Astrocyte (in vitro differentiated cells and primary cell): Measurements from ENCODE around the gene TRPC6. TPM values are rescaled to one million over a fixed set of nuclear protein-coding genes. Genes with fewer than 3 reads are reported as not detected.

Source experiments
- DNase-seq: peaks from one replicate; pipeline ENCODE4 v3.0.0-alpha.2; 2010; ENCODE audit warnings: low read depth
- FAIRE-seq: peaks from 2 replicates; lab custom pipeline; 2011; peaks lifted over from hg19 to GRCh38; lab: Jason Lieb, UNC
- H2AFZ ChIP-seq: 2 replicates; pipeline ENCODE4 v1.6.0; 2012; ENCODE audit warnings: low read depth, low read length, inconsistent platforms
- H3K27ac ChIP-seq: 2 replicates; pipeline ENCODE4 v1.5.1; 2011; ENCODE audit warnings: low read depth, low read length, inconsistent platforms
- H3K27me3 ChIP-seq: 2 replicates; pipeline ENCODE4 v1.6.0; 2011; ENCODE audit warnings: low read length, inconsistent platforms; ENCODE audit not compliant: insufficient read depth
- H3K36me3 ChIP-seq: 2 replicates; pipeline ENCODE4 v1.5.1; 2011; ENCODE audit warnings: low read length, inconsistent platforms; ENCODE audit not compliant: insufficient read depth
- H3K4me1 ChIP-seq: 2 replicates; pipeline ENCODE4 v1.5.1; 2011; ENCODE audit warnings: low read length, inconsistent platforms; ENCODE audit not compliant: insufficient read depth
- H3K4me2 ChIP-seq: 2 replicates; pipeline ENCODE4 v1.6.0; 2012; ENCODE audit warnings: low read length, inconsistent platforms
- H3K4me3 ChIP-seq: 2 replicates; pipeline ENCODE4 v1.5.1; 2011; ENCODE audit warnings: low read depth, mild to moderate bottlenecking, low read length, inconsistent platforms; ENCODE audit not compliant: insufficient read depth
- H3K79me2 ChIP-seq: 2 replicates; pipeline ENCODE4 v1.6.0; 2012; ENCODE audit warnings: mild to moderate bottlenecking, low read length, inconsistent platforms; ENCODE audit not compliant: insufficient read depth
- H3K9ac ChIP-seq: 2 replicates; pipeline ENCODE4 v1.6.0; 2012; ENCODE audit warnings: mild to moderate bottlenecking, low read length, inconsistent platforms
- H3K9me3 ChIP-seq: 2 replicates; pipeline ENCODE4 v1.5.1; 2012; ENCODE audit warnings: low read depth, mild to moderate bottlenecking, low read length, inconsistent platforms; ENCODE audit not compliant: insufficient read depth
- H4K20me1 ChIP-seq: 2 replicates; pipeline ENCODE4 v1.6.0; 2012; ENCODE audit warnings: low read length, inconsistent platforms; ENCODE audit not compliant: insufficient read depth
- H3K27ac Mint-ChIP-seq: one replicate; pipeline ENCODE4 v1.8.0; 2021; ENCODE audit warnings: mild to moderate bottlenecking, mixed read lengths; ENCODE audit not compliant: unreplicated experiment
- H3K27me3 Mint-ChIP-seq: one replicate; pipeline ENCODE4 v1.8.0; 2021; ENCODE audit warnings: low read depth, mixed read lengths; ENCODE audit not compliant: unreplicated experiment
- H3K36me3 Mint-ChIP-seq: one replicate; pipeline ENCODE4 v1.8.0; 2021; ENCODE audit warnings: low read depth, mixed read lengths; ENCODE audit not compliant: unreplicated experiment
- H3K4me1 Mint-ChIP-seq: one replicate; pipeline ENCODE4 v1.8.0; 2021; ENCODE audit warnings: low read depth, mixed read lengths; ENCODE audit not compliant: unreplicated experiment
- H3K4me3 Mint-ChIP-seq: one replicate; pipeline ENCODE4 v1.8.0; 2021; ENCODE audit warnings: mild to moderate bottlenecking, moderate library complexity, mixed read lengths; ENCODE audit not compliant: unreplicated experiment
- H3K9me3 Mint-ChIP-seq: one replicate; pipeline ENCODE4 v1.8.0; 2021; ENCODE audit warnings: mild to moderate bottlenecking, mixed read lengths; ENCODE audit not compliant: unreplicated experiment
- EZH2 ChIP-seq: IDR thresholded peaks from 2 replicates; pipeline ENCODE4 v1.6.1; 2012; ENCODE audit warnings: mild to moderate bottlenecking, low read length, inconsistent platforms; ENCODE audit not compliant: insufficient read depth
- total RNA-seq: library from RNA; stranded (reverse); gene quantifications from 2 replicates; pipeline ENCODE4 v1.2.1, GENCODE V29; 2021
- TF ChIP-seq, protein P1 (sequence below): IDR thresholded peaks from 2 replicates; pipeline ENCODE4 v1.5.1; 2011; ENCODE audit warnings: low read depth, mild to moderate bottlenecking, inconsistent platforms, low read length, moderate library complexity; ENCODE audit not compliant: insufficient read depth

Gene TRPC6
- total RNA-seq, 1 donor from 2014 or later = 0.07 TPM

DNA sequence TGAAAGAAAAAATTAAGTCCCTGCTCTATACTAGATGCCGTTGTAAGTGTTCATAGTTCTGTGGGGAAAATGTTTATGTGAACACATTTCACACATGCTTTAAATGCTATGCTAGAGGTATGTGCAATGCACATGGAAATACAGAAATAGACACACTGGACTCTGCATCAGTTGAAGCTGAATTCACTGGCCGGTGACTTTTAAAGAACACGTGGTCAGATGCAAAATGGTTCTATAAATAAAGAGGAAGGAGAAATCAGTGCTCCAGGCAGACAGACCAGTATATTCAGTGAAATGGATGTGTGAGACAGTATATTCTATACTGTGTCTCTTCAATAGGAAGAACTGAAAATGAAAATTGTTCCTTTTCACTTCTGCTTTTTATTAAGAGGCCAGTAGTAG, 29.9 kb downstream of the TRPC6 start:
- H3K4me2 ChIP-seq = no peak overlapping the region
- no peak for FAIRE-seq

DNA sequence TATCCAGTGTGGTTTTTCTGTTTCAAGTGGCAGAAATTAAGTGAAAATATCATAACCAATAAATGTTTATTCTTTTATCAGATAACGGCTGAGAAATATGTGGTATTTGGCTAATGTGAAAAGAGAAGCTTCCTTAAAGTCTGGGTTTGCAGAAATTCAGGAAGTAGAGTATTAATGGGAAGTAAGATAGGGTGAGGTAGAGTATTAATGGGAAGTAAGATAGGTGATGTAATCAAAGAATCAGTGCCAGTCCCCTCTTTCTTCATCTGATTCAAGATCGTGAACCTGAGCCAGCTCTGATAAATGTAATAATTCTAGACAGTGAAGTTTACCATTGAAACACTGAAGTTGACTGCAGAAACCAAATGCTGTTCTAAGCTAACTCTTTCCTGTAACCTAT, 30.9 kb downstream of the TRPC6 start:
- Histone ChIP-seq H3K9ac (no peak overlapping the region), H3K4me1 (no peaks in the 10 kb centered on the region), H3K4me3 (no peak overlapping the region), H3K36me3 (no peaks in the 10 kb centered on the region), H3K79me2 (no peaks in the 10 kb centered on the region), H3K27ac (no peak overlapping the region), H3K4me2 (no peak overlapping the region), H4K20me1 (no peaks in the 10 kb centered on the region), H2AFZ (no peak overlapping the region), H3K9me3 (no peaks in the 10 kb centered on the region), H3K27me3 (no peaks in the 10 kb centered on the region)
- Mint-ChIP-seq H3K27ac (no peak overlapping the region), H3K4me3 (no peak overlapping the region), H3K4me1 (no peaks in the 10 kb centered on the region), H3K36me3 (no peaks in the 10 kb centered on the region), H3K9me3 (no peaks in the 10 kb centered on the region), H3K27me3 (no peaks in the 10 kb centered on the region)
- TF ChIP-seq, protein P1, sequence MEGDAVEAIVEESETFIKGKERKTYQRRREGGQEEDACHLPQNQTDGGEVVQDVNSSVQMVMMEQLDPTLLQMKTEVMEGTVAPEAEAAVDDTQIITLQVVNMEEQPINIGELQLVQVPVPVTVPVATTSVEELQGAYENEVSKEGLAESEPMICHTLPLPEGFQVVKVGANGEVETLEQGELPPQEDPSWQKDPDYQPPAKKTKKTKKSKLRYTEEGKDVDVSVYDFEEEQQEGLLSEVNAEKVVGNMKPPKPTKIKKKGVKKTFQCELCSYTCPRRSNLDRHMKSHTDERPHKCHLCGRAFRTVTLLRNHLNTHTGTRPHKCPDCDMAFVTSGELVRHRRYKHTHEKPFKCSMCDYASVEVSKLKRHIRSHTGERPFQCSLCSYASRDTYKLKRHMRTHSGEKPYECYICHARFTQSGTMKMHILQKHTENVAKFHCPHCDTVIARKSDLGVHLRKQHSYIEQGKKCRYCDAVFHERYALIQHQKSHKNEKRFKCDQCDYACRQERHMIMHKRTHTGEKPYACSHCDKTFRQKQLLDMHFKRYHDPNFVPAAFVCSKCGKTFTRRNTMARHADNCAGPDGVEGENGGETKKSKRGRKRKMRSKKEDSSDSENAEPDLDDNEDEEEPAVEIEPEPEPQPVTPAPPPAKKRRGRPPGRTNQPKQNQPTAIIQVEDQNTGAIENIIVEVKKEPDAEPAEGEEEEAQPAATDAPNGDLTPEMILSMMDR = no peak
- TF ChIP-seq EZH2 = no peak
- DNase-seq = no peak
- no peak for FAIRE-seq

More for the DNA sequence above, 29.9 kb downstream of the TRPC6 start:
- H2AFZ ChIP-seq = no peak overlapping the region
- H3K27me3 ChIP-seq = no peaks in the 10 kb centered on the region
- H3K36me3 ChIP-seq = no peaks in the 10 kb centered on the region
- no peak overlapping the region for H3K27ac ChIP-seq
- no peaks in the 10 kb centered on the region for H3K79me2 ChIP-seq
- Mint-ChIP-seq H3K9me3 (no peaks in the 10 kb centered on the region), H3K27ac (no peak overlapping the region), H3K4me3 (no peak overlapping the region), H3K4me1 (no peaks in the 10 kb centered on the region), H3K27me3 (no peaks in the 10 kb centered on the region), H3K36me3 (no peaks in the 10 kb centered on the region)
- no peaks in the 10 kb centered on the region for H4K20me1 ChIP-seq
- no peak for DNase-seq
- TF ChIP-seq, protein P1 = no peak
- no peak for TF ChIP-seq EZH2
- no peaks in the 10 kb centered on the region for H3K4me1 ChIP-seq
- no peak overlapping the region for H3K4me3 ChIP-seq
- H3K9me3 ChIP-seq = no peaks in the 10 kb centered on the region
- H3K9ac ChIP-seq = no peak overlapping the region

DNA sequence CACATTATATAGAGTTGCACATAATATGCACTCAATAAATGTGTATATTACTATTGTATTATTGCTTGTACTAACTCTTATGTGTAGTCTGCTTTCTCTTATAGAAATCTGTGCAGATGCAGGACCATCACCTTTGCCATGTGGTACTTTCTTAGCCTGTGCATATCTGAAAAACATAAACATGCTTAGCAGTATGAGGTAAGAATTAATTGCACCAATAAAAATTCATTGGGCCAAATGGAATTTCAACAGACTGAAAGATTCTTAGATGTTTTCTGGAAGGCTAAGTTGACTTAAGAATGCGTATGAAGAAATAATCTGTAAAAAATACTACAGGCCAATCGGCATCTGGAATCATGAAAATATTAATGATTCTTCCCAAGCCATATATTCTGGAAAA, 55.3 kb downstream of the TRPC6 start:
- H3K27me3 Mint-ChIP-seq = peaks cover 2% of the 10 kb centered on the region
- DNase-seq (no peak), FAIRE-seq (no peak)
- H3K9me3 Mint-ChIP-seq = peaks cover 2% of the 10 kb centered on the region
- Histone ChIP-seq H3K4me2 (no peak overlapping the region), H3K9me3 (no peaks in the 10 kb centered on the region), H3K36me3 (no peaks in the 10 kb centered on the region), H3K27ac (no peak overlapping the region), H3K4me1 (no peaks in the 10 kb centered on the region), H3K9ac (no peak overlapping the region), H4K20me1 (no peaks in the 10 kb centered on the region), H3K27me3 (no peaks in the 10 kb centered on the region), H2AFZ (no peak overlapping the region), H3K4me3 (no peak overlapping the region), H3K79me2 (no peaks in the 10 kb centered on the region)
- H3K36me3 Mint-ChIP-seq = no peaks in the 10 kb centered on the region
- no peaks in the 10 kb centered on the region for H3K4me1 Mint-ChIP-seq
- no peak overlapping the region for H3K27ac Mint-ChIP-seq
- no peak for TF ChIP-seq EZH2
- TF ChIP-seq, protein P1 = no peak
- H3K4me3 Mint-ChIP-seq = no peak overlapping the region
